Body of pancreas (tissue), 4 donors: ENCODE results near the gene USP12.

Experiments used
- CTCF ChIP-seq, 7 experiments: fragments of 450-650 bp in 4 of 7; fragments of 200-600 bp in 3 of 7; sonication (generic) in 3 of 7; IDR thresholded peaks; one replicate each; pipeline ENCODE4 v1.5.1; 2016 to 2019; ENCODE audit warnings: antibody characterized with exemption in 7 of 7
- POLR2A ChIP-seq, 3 donors: fragments of 450-650 bp; IDR thresholded peaks; one replicate each; pipeline ENCODE4 v1.6.1; 2016; ENCODE audit warnings: antibody characterized with exemption in 3 of 3, mild to moderate bottlenecking in 2 of 3

GRCh38 chr13:27140060-27140459 is 31.6 kb downstream of the USP12 start:
- TF ChIP-seq CTCF (IDR thresholded peaks at IDR 0.05) (no peak), POLR2A (IDR thresholded peaks at IDR 0.05) (no peak)
